ENCODE measurements around the gene KRTAP4-12.
"Not testable (repeated sequence)": the region's sequence is repeated elsewhere in the genome, so short reads cannot be mapped to it uniquely, and the experiment has no call there.

The KRTAP4-12 gene

GRCh38 chr17:41151525-41151924 lies 27.5 kb upstream of the KRTAP4-12 start:
- no peak for TF ChIP-seq CTCF (IDR thresholded peaks at IDR 0.05; ENCODE audit: extremely low read depth, insufficient read depth, missing control alignments)
- in situ Hi-C loops (cut with MboI; ENCODE audit: low pct_unique_long_range_greater_than_20kb, low sequenced_read_pairs, unreplicated experiment) = no loop called here
- no peak for DNase-seq (ENCODE audit: low spot score)

DNA sequence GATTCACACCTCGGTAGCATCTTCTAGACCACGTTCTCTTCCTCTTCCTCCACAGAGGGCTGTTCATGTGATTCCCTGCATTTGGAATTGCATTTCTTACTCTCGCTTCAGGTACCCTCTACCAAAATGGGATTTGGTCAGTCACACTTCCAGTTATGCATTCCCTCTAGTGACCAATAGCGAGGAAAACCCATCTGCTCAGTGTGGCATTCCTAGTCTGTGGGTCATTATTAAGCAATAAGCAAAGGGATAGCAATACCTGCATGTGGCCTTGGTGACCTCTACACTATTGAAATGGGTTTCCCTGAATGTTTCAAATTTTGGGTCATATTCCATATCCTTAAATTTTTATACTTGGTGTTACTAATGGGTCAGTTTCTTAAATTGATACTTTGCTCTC lies 26.0 kb upstream of the KRTAP4-12 start:
- in situ Hi-C loops (cut with MboI; ENCODE audit: low pct_unique_long_range_greater_than_20kb, low sequenced_read_pairs, unreplicated experiment) = no loop called here
- no peak for TF ChIP-seq CTCF (IDR thresholded peaks at IDR 0.05; ENCODE audit: extremely low read depth, insufficient read depth, missing control alignments)
- no peak for DNase-seq (ENCODE audit: low spot score)

DNA sequence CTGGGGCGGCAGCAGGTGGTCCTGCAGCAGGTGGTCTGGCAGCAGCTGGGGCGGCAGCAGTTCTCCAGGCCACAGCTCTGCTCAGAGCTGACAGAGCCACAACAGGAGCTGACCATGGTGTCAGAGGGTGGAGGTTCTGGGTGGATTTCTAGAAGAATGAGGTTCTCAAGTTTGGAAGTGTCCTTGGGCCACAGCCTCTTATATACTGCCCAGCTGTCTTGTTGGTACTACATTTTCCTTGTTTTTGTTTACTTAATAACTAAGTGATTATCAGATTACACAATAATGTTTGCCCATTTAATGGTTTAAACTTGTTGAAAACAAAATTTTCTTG lies 25.6 kb upstream of the KRTAP4-12 start, which contains the start of gene KRTAP4-5:
KRTAP4-5 (minus strand) TSS at position 174 of the 334 bp plus-strand sequence; CDS start at position 116, 58 bp downstream.
- no peak for TF ChIP-seq CTCF (IDR thresholded peaks at IDR 0.05; ENCODE audit: extremely low read depth, insufficient read depth, missing control alignments)
- no peak for DNase-seq (ENCODE audit: low spot score)
- in situ Hi-C loops (cut with MboI; ENCODE audit: low pct_unique_long_range_greater_than_20kb, low sequenced_read_pairs, unreplicated experiment) = no loop called here

GRCh38 chr17:41148971-41149651 lies 25.1 kb upstream of the KRTAP4-12 start:
- in situ Hi-C loops (cut with MboI; ENCODE audit: low pct_unique_long_range_greater_than_20kb, low sequenced_read_pairs, unreplicated experiment); DNase-seq (ENCODE audit: low spot score): not testable (repeated sequence)

DNA sequence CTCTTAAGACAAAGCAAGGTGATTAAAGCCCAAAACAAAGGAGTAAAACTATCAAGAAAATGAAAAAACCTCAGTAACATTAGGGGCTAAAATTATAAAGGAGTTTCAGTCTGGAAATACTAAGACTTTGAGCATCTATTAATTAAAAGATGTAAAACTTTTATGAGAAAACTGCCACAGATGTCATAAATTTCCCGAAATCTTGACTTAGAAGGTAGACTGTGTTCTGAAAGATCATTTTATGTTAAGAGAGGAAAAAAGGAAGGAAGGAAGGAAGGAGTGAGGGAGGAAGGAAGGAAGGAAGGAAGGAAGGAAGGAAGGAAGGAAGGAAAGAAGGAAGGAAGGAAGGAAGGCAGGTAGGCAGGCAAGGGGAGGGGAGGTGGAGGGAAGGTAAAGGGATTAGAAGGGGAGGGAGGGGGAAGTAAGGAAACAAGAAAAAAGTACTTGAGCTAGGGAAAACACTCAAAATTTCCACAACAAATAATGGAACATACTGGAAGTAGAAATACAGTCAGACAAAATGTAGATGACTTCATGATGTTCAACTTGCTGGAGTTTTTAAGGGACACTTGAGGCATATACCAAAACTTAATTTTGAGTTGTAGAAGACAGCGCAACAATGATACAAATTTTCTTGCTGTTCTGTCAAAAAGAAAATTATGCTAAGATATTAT lies 23.7 kb upstream of the KRTAP4-12 start:
- in situ Hi-C loops (cut with MboI; ENCODE audit: low pct_unique_long_range_greater_than_20kb, low sequenced_read_pairs, unreplicated experiment) = no loop called here

DNA sequence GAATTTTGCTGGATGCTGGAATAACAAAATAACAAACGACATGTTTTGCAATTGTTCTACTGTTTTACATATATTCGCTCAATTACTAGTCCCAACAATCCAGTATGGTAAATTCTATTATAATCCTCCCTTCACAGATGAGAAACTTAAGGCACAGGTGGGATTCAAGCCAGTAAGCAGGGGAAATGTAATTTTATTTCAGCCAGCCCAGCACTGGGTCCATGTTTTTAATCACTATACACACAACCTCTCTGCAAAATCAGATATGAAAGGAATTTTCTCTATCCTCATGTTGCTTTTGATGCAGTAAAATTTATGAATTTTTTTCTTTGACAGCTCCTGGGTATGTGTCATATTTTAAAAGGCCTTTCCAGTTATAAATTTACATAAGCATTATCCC lies 21.3 kb upstream of the KRTAP4-12 start:
- in situ Hi-C loops (cut with MboI; ENCODE audit: low pct_unique_long_range_greater_than_20kb, low sequenced_read_pairs, unreplicated experiment) = no loop called here
- DNase-seq (ENCODE audit: low spot score) = no peak
- TF ChIP-seq CTCF (IDR thresholded peaks at IDR 0.05; ENCODE audit: extremely low read depth, insufficient read depth, missing control alignments) = no peak

More for the DNA sequence above, 23.7 kb upstream of the KRTAP4-12 start:
- DNase-seq (ENCODE audit: low spot score) = no peak
- no peak for TF ChIP-seq CTCF (IDR thresholded peaks at IDR 0.05; ENCODE audit: extremely low read depth, insufficient read depth, missing control alignments)

DNA sequence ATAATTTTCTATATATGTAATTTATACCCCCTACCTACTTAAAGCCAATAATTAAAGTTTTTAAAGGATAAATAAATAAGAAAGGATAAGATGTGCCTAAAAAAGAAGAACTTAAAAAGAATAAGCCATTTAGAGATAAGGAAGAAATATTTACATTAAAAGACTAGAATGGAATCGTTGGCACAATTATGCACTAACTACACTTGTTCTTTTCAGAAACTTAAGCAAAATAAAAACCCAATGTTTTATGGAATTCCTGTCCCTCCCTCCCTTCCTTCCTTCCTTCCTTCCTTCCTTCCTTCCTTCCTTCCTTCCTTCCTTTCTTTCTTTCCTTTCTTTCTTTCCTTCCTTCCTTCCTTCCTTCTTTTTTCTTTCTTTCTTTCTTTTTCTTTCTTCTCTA lies 20.9 kb upstream of the KRTAP4-12 start:
- DNase-seq (ENCODE audit: low spot score) = no peak
- no peak for TF ChIP-seq CTCF (IDR thresholded peaks at IDR 0.05; ENCODE audit: extremely low read depth, insufficient read depth, missing control alignments)
- in situ Hi-C loops (cut with MboI; ENCODE audit: low pct_unique_long_range_greater_than_20kb, low sequenced_read_pairs, unreplicated experiment) = no loop called here

All from GM13977 (cell line).